ENCODE results near the gene KRT24.
"Not testable (repeated sequence)": the region's sequence is repeated elsewhere in the genome, so short reads cannot be mapped to it uniquely, and the experiment has no call there.

KRT24 gene

GRCh38 chr17:40703652-40704051 is at the start of gene KRT24:
Gene KRT24, minus strand, starts transcription at chr17:40703752. Its CDS starts 59 bp downstream, at chr17:40703693.
- no peak for DNase-seq (ENCODE audit: low read depth, low spot score)

- no peak for DNase-seq (ENCODE audit: low read depth, low spot score)
Measured at GRCh38 chr17:40751065-40751464, 47.5 kb upstream of the KRT24 start.

GRCh38 chr17:40750391-40750790 is 46.8 kb upstream of the KRT24 start:
- no peak for DNase-seq (ENCODE audit: low read depth, low spot score)

GRCh38 chr17:40748666-40749065 is 45.1 kb upstream of the KRT24 start:
- not testable (repeated sequence) for DNase-seq (ENCODE audit: low read depth, low spot score)

- no peak for DNase-seq (ENCODE audit: low read depth, low spot score)
Measured at GRCh38 chr17:40738553-40738952, 35.0 kb upstream of the KRT24 start.

DNA sequence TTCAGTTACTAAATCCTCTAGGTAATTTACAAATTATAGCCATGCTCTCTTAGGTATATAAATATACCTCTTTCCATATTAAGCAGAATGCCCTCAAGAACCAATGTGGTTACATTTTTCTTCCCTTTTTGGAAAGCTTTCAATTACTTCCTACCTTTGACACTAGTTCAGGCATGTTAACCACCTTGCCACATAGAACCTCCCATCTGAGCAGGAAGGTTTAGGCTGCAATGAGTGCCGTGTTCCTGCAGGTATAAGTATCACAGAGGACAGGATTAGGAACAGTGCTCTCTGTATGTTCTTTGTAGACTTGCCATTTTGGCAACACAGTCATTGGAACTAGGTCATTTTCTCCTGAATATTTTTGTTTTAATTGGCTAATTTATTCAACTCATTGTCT is 31.5 kb upstream of the KRT24 start:
- DNase-seq (ENCODE audit: low read depth, low spot score), result no peak

- no peak for DNase-seq (ENCODE audit: low read depth, low spot score)
Measured at GRCh38 chr17:40734018-40734417, 30.5 kb upstream of the KRT24 start.

GRCh38 chr17:40730970-40731369 is 27.4 kb upstream of the KRT24 start:
- DNase-seq (ENCODE audit: low read depth, low spot score), result no peak

- DNase-seq (ENCODE audit: low read depth, low spot score), result no peak
Measured at GRCh38 chr17:40727447-40728231, 24.1 kb upstream of the KRT24 start.

DNA sequence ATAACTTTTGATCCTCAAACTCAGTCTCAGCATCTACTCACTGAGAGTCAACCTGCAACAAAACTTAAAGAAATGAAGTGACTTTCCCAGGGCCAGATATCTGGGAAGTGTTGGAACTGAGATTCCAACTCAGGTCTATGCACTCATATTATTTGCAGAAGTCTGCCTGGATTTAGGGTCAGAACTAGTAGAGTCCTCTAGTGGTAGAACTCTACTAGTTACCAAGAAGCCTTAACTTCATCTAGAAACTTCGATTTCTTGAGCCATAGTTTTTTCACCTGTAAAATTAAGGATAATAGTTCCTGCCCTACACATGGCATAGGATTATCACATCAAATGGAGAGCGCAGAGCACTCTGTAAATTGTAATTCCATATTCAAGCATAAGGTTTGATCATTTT is 23.4 kb upstream of the KRT24 start:
- no peak for DNase-seq (ENCODE audit: low read depth, low spot score)

DNA sequence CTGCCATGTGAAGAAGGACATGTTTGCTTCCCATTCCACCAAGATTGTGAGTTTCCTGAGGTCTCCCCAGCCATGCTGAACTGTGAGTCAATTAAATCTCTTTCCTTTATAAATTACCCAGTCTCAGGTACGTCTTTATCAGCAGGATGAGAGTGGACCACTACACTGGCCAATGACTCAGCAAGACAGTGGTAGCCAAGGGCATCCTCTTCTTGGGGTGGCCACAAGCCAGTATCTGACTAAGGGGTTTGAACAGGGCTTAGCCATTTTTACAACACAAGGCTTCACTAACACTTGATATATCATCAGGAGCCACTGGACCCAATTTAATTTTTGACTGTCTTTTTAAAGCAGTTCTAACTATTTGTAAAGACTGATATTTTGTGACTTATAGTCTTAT is 21.1 kb upstream of the KRT24 start:
- no peak for DNase-seq (ENCODE audit: low read depth, low spot score)

GRCh38 chr17:40722241-40722640 is 18.7 kb upstream of the KRT24 start:
- no peak for DNase-seq (ENCODE audit: low read depth, low spot score)

DNA sequence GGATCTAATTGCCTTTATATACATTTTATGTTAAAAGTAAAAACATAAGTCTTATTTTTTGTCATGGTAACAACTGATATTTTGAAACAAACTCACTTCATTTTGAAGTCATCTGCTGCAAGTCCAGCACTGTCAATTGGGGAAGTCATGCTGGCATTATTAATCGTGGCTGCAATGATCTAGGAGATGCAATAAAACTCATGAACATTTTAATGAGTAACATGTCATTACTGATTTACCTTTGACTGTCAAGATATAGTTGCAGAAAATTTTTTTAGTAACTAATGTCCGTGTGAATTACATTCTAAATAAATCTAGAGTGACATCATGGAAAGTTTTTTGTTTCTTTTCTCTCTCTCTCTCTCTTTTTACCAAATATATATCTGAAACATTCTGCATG is 17.3 kb upstream of the KRT24 start:
- DNase-seq (ENCODE audit: low read depth, low spot score), result no peak

DNA sequence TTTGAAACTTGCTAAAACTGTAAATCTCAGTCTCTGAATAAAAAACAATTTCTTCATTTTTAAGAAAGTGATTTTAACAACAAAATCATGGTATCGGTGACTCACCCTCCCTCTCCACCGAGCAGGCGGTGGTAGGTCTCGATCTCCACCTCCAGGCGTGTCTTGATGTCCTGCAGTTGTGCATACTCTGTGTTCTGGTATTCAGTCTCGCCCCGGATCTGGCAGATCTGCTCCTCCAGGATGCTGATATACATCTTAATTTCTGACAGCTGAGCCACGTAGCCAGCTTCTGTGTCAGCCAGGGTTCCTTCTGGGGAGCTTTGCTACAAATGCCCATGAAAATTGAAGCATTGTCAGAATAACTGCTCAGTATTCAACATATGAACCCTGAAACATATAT is 15.4 kb upstream of the KRT24 start:
- no peak for DNase-seq (ENCODE audit: low read depth, low spot score)

DNA sequence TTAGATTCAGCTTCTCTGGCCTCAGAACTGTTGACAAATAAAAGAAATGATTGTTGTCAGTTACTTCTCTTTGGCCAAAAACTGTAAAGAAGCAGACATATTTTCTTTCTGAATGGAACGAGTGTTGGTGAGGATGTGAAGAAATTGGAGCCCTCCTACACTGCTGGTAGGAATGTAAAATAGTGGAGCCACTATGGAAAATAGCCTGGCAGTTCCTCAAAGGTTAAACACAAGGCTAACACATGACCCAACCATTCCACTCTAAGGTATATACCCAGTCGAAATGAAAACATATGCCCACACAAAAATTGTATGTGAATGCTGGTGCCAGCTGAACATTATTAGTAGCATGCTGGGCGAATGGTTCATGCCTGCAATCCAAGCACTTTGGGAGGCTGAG is 14.2 kb upstream of the KRT24 start:
- DNase-seq (ENCODE audit: low read depth, low spot score), result no peak

DNA sequence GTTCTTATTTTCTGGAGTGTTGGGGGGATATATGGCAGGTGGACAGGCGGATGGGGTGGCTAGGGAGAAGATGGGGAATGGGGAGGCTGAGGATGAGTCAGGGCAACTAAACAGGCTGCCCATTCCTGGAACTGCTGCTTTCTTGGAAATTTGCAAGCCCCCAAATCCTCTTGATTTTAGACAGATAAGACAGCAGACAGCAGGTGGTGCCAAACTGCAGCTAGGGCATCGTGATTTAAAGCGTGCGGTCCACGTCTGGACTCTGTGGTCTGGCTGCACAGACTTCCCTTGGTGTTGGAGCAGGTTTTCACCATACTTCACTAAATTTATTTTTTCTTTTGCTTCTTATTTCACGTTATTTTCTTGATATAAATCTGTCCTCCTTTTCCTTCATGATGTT is 10.9 kb upstream of the KRT24 start:
- no peak for DNase-seq (ENCODE audit: low read depth, low spot score)

DNA sequence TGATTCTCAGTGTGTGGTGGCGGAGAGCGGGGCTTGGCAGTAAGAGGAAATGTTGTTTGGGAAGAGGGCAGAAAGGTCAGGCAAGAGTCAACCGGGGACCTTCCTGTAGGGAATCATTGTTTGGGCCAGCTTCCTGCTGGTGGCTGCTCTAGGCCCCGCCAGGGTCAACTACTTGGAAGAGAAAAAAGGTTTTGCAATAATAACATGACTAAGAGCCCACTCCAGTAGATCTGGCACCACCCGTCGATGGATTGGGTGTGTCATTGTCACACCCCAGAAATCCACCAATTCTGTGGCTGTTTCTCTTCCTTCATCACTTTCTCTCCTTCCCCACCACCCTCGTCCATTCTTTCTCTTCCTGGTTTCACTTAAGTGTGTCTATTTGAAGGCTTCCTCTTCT is 4.2 kb upstream of the KRT24 start:
- DNase-seq (ENCODE audit: low read depth, low spot score), result no peak

- no peak for DNase-seq (ENCODE audit: low read depth, low spot score)
Measured at GRCh38 chr17:40705584-40705983, 2.0 kb upstream of the KRT24 start.

DNA sequence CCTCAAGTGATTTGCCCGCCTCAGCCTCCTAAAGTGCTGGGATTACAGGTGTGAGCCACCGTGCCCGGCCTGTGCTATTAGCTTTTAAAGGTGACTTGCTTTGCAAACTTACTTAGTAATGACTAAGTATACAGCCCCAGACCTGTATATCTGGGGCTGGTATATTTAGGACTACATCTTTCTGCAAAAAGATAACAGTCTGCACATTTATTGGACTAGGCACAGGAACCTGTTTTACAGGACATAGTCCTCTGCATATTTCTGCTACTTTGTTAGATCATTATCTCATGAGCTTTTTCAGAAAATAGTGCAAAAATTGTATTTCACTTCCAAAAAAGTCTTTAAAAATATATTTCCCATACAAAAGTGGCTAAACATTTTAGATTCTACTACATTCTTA is 1.3 kb downstream of the KRT24 start:
- DNase-seq (ENCODE audit: low read depth, low spot score), result no peak

GRCh38 chr17:40699853-40700252 is 3.7 kb downstream of the KRT24 start:
- no peak for DNase-seq (ENCODE audit: low read depth, low spot score)

GRCh38 chr17:40699371-40699770 is 4.2 kb downstream of the KRT24 start:
- DNase-seq (ENCODE audit: low read depth, low spot score), result no peak

GRCh38 chr17:40697297-40697696 is 6.3 kb downstream of the KRT24 start:
- no peak for DNase-seq (ENCODE audit: low read depth, low spot score)

DNA sequence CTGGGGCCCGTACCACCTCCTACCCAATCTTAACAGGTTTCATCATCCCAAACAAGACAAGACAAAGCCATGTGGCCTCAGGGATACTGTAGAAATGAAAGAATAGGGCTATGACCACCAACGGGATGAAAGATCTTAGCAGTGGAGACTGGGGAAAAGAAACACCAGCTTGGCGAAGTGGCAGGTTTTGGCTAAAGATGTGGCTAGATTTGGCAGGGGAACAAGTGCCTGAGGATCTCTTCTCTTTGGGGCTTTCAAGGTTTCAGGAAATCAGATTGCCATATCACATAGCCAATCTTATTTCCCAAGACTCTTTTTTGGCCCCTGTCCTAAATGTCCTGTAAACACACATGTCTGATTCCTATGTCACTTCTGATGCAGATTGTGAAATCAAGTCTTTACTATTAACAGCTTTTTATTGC is 6.9 kb downstream of the KRT24 start:
- DNase-seq (ENCODE audit: low read depth, low spot score), result no peak
